ENCODE data around the gene FBXO28. TPM values are rescaled to one million over a fixed set of nuclear protein-coding genes. Genes with fewer than 3 reads are reported as not detected.

The FBXO28 gene
- total RNA-seq, 6 experiments from 2014 or later: 34.3 to 41.8 (median 39.2) TPM

GRCh38 chr1:224133741-224134299 lies 19.9 kb downstream of the FBXO28 start:
- TF ChIP-seq, protein P1, sequence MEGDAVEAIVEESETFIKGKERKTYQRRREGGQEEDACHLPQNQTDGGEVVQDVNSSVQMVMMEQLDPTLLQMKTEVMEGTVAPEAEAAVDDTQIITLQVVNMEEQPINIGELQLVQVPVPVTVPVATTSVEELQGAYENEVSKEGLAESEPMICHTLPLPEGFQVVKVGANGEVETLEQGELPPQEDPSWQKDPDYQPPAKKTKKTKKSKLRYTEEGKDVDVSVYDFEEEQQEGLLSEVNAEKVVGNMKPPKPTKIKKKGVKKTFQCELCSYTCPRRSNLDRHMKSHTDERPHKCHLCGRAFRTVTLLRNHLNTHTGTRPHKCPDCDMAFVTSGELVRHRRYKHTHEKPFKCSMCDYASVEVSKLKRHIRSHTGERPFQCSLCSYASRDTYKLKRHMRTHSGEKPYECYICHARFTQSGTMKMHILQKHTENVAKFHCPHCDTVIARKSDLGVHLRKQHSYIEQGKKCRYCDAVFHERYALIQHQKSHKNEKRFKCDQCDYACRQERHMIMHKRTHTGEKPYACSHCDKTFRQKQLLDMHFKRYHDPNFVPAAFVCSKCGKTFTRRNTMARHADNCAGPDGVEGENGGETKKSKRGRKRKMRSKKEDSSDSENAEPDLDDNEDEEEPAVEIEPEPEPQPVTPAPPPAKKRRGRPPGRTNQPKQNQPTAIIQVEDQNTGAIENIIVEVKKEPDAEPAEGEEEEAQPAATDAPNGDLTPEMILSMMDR (IDR thresholded peaks at IDR 0.05): no peak
- no peak for DNase-seq
- H3K4me3 Mint-ChIP-seq: no peak overlapping the region
- peaks cover 13% of the 10 kb centered on the region for H3K4me1 Mint-ChIP-seq (ENCODE audit: low read depth)
- H3K36me3 Mint-ChIP-seq (ENCODE audit: low read depth): peaks cover 23% of the 10 kb centered on the region
- H3K27ac Mint-ChIP-seq: no peak overlapping the region
- no peaks in the 10 kb centered on the region for H3K9me3 Mint-ChIP-seq
- H3K27me3 Mint-ChIP-seq (ENCODE audit: insufficient read depth): no peaks in the 10 kb centered on the region

GRCh38 chr1:224137518-224137917 lies 23.6 kb downstream of the FBXO28 start:
- Mint-ChIP-seq H3K4me1 (ENCODE audit: low read depth) (peaks cover 8% of the 10 kb centered on the region), H3K27me3 (ENCODE audit: insufficient read depth) (no peaks in the 10 kb centered on the region), H3K36me3 (ENCODE audit: low read depth) (no peaks in the 10 kb centered on the region), H3K9me3 (no peaks in the 10 kb centered on the region), H3K27ac (no peak overlapping the region), H3K4me3 (no peak overlapping the region)
- TF ChIP-seq, protein P1 (IDR thresholded peaks at IDR 0.05): no peak
- no peak for DNase-seq

DNA sequence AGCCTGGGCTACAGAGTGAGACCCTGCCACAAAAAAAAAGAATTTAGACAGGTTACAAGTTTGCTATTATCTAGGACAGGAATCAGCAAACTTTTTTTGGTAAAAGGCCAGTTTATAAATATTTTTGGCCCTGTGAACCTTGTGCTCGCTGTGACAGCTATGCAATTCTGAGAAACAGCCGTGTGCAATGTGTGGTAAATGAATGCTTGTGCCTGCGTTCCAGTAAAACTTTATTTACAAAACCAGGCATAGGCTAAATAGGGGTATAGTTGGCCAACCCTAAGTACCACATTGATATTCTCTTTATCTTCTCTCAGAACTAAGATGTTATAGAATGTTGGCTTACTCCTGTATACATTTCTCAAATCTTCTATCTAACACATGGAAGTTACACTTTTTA lies 24.3 kb downstream of the FBXO28 start:
- H3K4me1 Mint-ChIP-seq (ENCODE audit: low read depth): peaks cover under 1% of the 10 kb centered on the region; the same call in 1 of the 2 replicates
- TF ChIP-seq, protein P1 (IDR thresholded peaks at IDR 0.05): no peak
- no peak for DNase-seq
- no peaks in the 10 kb centered on the region for H3K9me3 Mint-ChIP-seq
- no peak overlapping the region for H3K4me3 Mint-ChIP-seq
- H3K36me3 Mint-ChIP-seq (ENCODE audit: low read depth): no peaks in the 10 kb centered on the region
- H3K27me3 Mint-ChIP-seq (ENCODE audit: insufficient read depth): no peaks in the 10 kb centered on the region
- H3K27ac Mint-ChIP-seq: no peak overlapping the region

DNA sequence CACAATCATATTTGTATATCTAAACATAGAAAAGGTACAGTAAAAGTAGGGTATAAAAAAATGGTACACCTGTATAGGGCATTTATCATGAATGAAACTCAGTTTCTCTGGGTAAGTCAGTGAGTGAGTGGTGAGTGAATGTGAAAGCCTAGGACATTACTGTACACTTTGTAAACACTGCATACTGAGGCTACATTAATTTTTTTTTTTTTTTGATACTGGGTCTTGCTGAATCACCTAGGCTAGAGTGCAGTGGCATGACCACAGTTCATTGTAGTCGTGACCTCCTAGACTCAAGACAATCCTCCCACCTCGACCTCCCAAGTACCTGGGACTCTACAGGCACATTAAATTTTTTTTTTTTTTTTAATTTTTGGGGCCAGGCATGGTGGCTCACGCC lies 27.8 kb downstream of the FBXO28 start:
- H3K4me1 Mint-ChIP-seq (ENCODE audit: low read depth): no peaks in the 10 kb centered on the region
- H3K27ac Mint-ChIP-seq: no peak overlapping the region
- no peak for DNase-seq
- TF ChIP-seq, protein P1 (IDR thresholded peaks at IDR 0.05): no peak
- H3K9me3 Mint-ChIP-seq: no peaks in the 10 kb centered on the region
- peaks cover 2% of the 10 kb centered on the region; the same call in 1 of the 2 replicates for H3K27me3 Mint-ChIP-seq (ENCODE audit: insufficient read depth)
- H3K4me3 Mint-ChIP-seq: no peak overlapping the region
- no peaks in the 10 kb centered on the region for H3K36me3 Mint-ChIP-seq (ENCODE audit: low read depth)

DNA sequence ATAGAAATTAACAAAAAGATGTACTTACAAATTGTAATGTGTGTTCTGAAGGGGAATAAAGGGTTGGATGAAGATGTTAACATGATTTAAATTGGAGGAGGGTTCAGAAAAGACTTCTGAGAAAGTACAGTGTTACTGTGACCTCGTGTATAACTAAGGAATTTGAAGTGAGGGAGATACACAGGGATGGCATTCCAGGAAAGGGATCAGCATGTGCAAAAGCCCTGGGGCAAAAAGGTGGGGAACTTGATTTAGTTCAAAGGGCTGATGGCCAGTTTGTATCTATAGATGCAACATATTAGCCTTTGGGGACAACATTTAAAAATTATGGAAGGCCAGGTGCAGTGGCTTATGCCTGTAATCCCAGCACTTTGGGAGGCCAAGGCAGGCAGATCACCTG lies 35.8 kb downstream of the FBXO28 start:
- H3K4me1 Mint-ChIP-seq (ENCODE audit: low read depth): peaks cover 6% of the 10 kb centered on the region; the same call in 1 of the 2 replicates
- no peak overlapping the region for H3K4me3 Mint-ChIP-seq
- no peaks in the 10 kb centered on the region; the same call in 1 of the 2 replicates for H3K27me3 Mint-ChIP-seq (ENCODE audit: insufficient read depth)
- no peaks in the 10 kb centered on the region for H3K36me3 Mint-ChIP-seq (ENCODE audit: low read depth)
- no peak for DNase-seq
- TF ChIP-seq, protein P1 (IDR thresholded peaks at IDR 0.05): no peak
- H3K9me3 Mint-ChIP-seq: no peaks in the 10 kb centered on the region
- no peak overlapping the region; the same call in 1 of the 2 replicates for H3K27ac Mint-ChIP-seq
